HFFc6 (cell line): ENCODE data around the gene PLS3. TPM values are rescaled to one million over a fixed set of nuclear protein-coding genes. Genes with fewer than 3 reads are reported as not detected.

ENCODE experiments used
- DNase-seq: peaks from one replicate; pipeline ENCODE4 v3.0.0-alpha.2; 2018
- H3K27ac Mint-ChIP-seq: 2 replicates; pipeline ENCODE4 v1.8.0; 2020; ENCODE audit warnings: mild to moderate bottlenecking, mixed read lengths
- H3K27me3 Mint-ChIP-seq: 2 replicates; pipeline ENCODE4 v1.8.0; 2021; ENCODE audit warnings: mild to moderate bottlenecking, moderate library complexity, mixed read lengths; ENCODE audit not compliant: insufficient read depth
- H3K36me3 Mint-ChIP-seq: 2 replicates; pipeline ENCODE4 v1.8.0; 2021; ENCODE audit warnings: low read depth, mixed read lengths
- H3K4me1 Mint-ChIP-seq: 2 replicates; pipeline ENCODE4 v1.8.0; 2020; ENCODE audit warnings: low read depth, mixed read lengths
- H3K4me3 Mint-ChIP-seq: 2 replicates; pipeline ENCODE4 v1.8.0; 2020; ENCODE audit warnings: mild to moderate bottlenecking, moderate library complexity, mixed read lengths
- H3K9me3 Mint-ChIP-seq: 2 replicates; pipeline ENCODE4 v1.8.0; 2020; ENCODE audit warnings: mild to moderate bottlenecking, mixed read lengths
- total RNA-seq, 6 experiments: library from RNA; stranded (reverse); fragmentation: NEBNext Ultra II Directional; extraction: Animal tissue kit (Norgen Biotek cat#: 25700); gene quantifications; 2 replicates in 1 of 6; 3 replicates in 5 of 6; pipeline ENCODE4 v1.2.3, GENCODE V29; 2021
- TF ChIP-seq, protein P1 (sequence below): fragments of 200-600 bp; sonication (generic); IDR thresholded peaks from 2 replicates; pipeline ENCODE4 v1.5.0; 2021; ENCODE audit warnings: antibody characterized with exemption, mild to moderate bottlenecking

Gene PLS3
- total RNA-seq, 6 experiments from 2014 or later = 206 to 281 (median 254) TPM

DNA sequence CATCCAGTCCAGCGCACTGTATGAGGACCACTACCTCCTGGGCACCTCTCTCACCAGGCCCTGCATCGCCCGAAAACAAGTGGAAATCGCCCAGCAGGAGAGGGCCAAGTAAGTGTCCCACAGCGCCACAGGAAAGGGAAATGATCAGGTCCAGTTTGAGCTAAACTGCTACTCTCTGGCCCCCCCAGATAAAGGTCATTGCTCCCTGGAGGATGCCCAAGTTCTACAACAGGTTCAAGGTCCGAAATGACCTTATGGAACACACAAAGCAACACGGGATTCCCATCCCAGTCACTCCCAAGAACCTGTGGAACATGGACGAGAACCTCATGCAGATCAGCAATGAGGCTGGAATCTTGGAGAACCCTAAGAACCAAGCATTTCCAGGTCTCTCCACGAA lies 104.1 kb downstream of the PLS3 start:
- Mint-ChIP-seq H3K4me1 (no peaks in the 10 kb centered on the region), H3K27ac (no peak overlapping the region), H3K27me3 (peaks cover 1% of the 10 kb centered on the region; the same call in 1 of the 2 replicates), H3K36me3 (no peaks in the 10 kb centered on the region), H3K9me3 (no peaks in the 10 kb centered on the region), H3K4me3 (no peak overlapping the region)
- no peak for DNase-seq
- TF ChIP-seq, protein P1, sequence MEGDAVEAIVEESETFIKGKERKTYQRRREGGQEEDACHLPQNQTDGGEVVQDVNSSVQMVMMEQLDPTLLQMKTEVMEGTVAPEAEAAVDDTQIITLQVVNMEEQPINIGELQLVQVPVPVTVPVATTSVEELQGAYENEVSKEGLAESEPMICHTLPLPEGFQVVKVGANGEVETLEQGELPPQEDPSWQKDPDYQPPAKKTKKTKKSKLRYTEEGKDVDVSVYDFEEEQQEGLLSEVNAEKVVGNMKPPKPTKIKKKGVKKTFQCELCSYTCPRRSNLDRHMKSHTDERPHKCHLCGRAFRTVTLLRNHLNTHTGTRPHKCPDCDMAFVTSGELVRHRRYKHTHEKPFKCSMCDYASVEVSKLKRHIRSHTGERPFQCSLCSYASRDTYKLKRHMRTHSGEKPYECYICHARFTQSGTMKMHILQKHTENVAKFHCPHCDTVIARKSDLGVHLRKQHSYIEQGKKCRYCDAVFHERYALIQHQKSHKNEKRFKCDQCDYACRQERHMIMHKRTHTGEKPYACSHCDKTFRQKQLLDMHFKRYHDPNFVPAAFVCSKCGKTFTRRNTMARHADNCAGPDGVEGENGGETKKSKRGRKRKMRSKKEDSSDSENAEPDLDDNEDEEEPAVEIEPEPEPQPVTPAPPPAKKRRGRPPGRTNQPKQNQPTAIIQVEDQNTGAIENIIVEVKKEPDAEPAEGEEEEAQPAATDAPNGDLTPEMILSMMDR = no peak

DNA sequence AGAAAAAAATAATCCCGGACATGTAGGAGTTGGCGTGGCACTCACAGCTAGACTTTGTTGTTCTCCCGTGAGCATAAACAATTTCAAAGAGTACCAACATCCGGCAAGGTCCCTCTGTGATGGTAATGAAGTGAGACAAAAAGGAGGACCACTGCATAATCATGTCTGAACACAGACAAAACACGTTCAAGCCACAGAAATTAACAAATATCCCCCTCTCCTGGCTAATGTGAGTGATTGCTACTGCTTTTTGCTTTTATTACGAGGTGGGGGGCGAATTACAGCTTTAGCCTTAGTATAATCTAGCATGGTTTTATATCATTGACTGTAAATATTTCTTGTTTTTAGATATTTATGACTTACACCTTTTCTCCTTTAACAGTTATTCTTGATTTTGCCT lies 118.5 kb downstream of the PLS3 start:
- H3K27ac Mint-ChIP-seq = no peak overlapping the region
- H3K36me3 Mint-ChIP-seq = no peaks in the 10 kb centered on the region
- H3K27me3 Mint-ChIP-seq = no peaks in the 10 kb centered on the region
- peak; percentile 12 for DNase-seq
- H3K9me3 Mint-ChIP-seq = no peaks in the 10 kb centered on the region
- no peaks in the 10 kb centered on the region for H3K4me1 Mint-ChIP-seq
- H3K4me3 Mint-ChIP-seq = no peak overlapping the region
- TF ChIP-seq, protein P1 = peak; percentile 61; the same call in 1 of the 2 replicates

DNA sequence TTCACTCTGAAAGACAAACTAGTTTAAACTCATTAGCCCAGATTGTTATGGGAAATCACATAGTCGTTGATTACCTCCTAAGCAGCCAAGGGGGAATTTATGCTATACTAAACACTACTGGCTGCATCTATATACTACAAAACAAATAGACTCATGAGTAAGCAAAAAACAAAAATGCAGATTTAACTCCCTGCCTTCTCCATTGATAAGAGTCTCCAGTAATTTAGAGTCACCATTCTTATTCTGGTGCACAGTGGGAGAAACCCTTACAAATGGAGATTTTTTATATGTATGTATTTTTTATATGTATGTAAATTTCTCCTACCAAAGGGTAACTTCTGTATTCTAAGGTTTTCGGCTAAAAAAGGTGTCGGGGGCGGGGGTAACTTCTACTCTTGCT lies 126.6 kb downstream of the PLS3 start:
- Mint-ChIP-seq H3K27me3 (no peaks in the 10 kb centered on the region), H3K4me3 (no peak overlapping the region), H3K4me1 (peaks cover 14% of the 10 kb centered on the region), H3K36me3 (no peaks in the 10 kb centered on the region), H3K27ac (no peak overlapping the region), H3K9me3 (no peaks in the 10 kb centered on the region)
- no peak for DNase-seq
- TF ChIP-seq, protein P1 = no peak

DNA sequence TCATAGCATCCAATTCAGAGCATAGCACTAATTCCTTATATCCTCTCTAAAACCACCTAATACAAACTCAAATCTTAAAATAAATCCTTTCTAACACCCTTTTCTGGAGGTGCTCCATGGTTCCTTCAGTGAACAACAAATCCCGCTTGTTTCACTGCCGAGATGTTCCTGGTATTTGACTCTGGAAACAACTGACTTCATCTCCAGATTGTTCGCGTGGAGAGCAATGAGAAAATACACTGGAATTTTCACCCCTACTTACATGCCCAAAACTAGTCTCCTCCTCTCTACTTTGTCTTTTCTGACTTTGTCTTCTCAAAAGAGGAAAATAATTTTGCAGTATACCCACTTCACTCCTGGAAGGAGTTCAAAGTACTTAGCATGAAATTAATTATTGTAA lies 129.0 kb downstream of the PLS3 start:
- peak overlapping the region; percentile 91 for H3K27ac Mint-ChIP-seq
- H3K27me3 Mint-ChIP-seq = peaks cover 2% of the 10 kb centered on the region
- H3K36me3 Mint-ChIP-seq = no peaks in the 10 kb centered on the region
- peaks cover 14% of the 10 kb centered on the region for H3K4me1 Mint-ChIP-seq
- DNase-seq = peak; percentile 22
- TF ChIP-seq, protein P1 = no peak
- peak overlapping the region; percentile 64 for H3K4me3 Mint-ChIP-seq
- no peaks in the 10 kb centered on the region for H3K9me3 Mint-ChIP-seq

DNA sequence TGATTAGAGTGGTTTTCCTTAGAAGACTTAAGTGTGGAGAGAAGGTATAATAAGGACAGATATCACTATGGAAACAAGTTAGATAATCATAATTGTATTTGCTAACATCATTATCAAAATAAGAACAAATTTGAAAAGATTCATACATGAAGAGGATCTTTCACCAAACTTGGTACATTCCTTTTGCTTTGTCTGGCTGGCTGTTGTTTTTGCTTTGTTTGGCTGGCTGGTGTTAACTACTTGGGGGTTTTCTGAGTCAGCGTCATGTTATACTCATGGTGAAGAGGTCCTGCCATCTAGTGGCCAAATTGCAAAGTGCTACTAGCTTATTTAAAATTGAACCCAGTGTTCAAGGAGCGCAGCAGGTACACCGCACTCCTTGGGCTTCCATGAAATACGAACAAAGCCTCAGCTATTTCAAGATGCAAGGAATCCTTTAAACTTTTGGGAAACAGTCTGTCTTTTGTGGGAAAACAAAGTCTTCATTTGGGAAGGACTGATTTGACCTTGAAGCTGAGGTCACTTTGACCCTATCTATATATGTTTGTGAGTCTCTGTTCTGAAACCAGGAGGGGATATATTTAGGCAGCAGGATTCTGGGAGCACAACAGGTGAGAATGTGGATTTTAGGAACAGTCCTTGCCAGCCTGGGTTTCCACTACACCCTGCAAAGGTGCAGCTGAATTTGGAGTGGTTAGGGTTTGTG lies 129.7 kb downstream of the PLS3 start:
- Mint-ChIP-seq H3K27ac (peak overlapping the region; percentile 91), H3K4me1 (peaks cover 14% of the 10 kb centered on the region), H3K27me3 (peaks cover 3% of the 10 kb centered on the region), H3K36me3 (no peaks in the 10 kb centered on the region), H3K4me3 (peak overlapping the region; percentile 64), H3K9me3 (no peaks in the 10 kb centered on the region)
- TF ChIP-seq, protein P1 = peak; percentile 83
- peak; percentile 79 for DNase-seq
